WTC11 (cell line): ENCODE results near the gene CPEB1. TPM values are rescaled to one million over a fixed set of nuclear protein-coding genes. Genes with fewer than 3 reads are reported as not detected.

Experiments used
- ATAC-seq: fragments of 200-7000 bp; cut with Tn5 transposase; 2 replicates; pipeline ENCODE4 v1.10.0; 2021; ENCODE audit warnings: mild to moderate bottlenecking, moderate library complexity
- CTCF ChIA-PET: fragments of 300-600 bp; sonication (Branson Sonifier 250); formaldehyde crosslinking; loops from one replicate; lab custom pipeline; 2021; ENCODE audit warnings: antibody characterized with exemption; lab: Charles Lee
- POLR2A ChIA-PET: fragments of 350-600 bp; sonication (Branson Sonifier 250); formaldehyde crosslinking; loops from one replicate; lab custom pipeline; 2021; ENCODE audit warnings: antibody characterized with exemption; lab: Charles Lee
- DNase-seq: peaks from one replicate; pipeline ENCODE4 v3.0.0; 2021; ENCODE audit warnings: low spot score
- H3K27ac Mint-ChIP-seq: 2 replicates; pipeline ENCODE4 v1.8.0; 2021; ENCODE audit warnings: mixed read lengths
- H3K27me3 Mint-ChIP-seq: 2 replicates; pipeline ENCODE4 v1.8.0; 2021; ENCODE audit warnings: low read depth, mild to moderate bottlenecking, moderate library complexity, mixed read lengths
- H3K36me3 Mint-ChIP-seq: 2 replicates; pipeline ENCODE4 v1.8.0; 2021; ENCODE audit warnings: mixed read lengths
- H3K4me1 Mint-ChIP-seq: 2 replicates; pipeline ENCODE4 v1.8.0; 2022; ENCODE audit warnings: mixed read lengths
- H3K4me3 Mint-ChIP-seq: 2 replicates; pipeline ENCODE4 v1.8.0; 2021; ENCODE audit warnings: mild to moderate bottlenecking, moderate library complexity, mixed read lengths
- H3K9me3 Mint-ChIP-seq: 2 replicates; pipeline ENCODE4 v1.8.0; 2021; ENCODE audit warnings: mixed read lengths
- ATF1 ChIP-seq: sonication (generic); formaldehyde crosslinking; IDR thresholded peaks from 2 replicates; pipeline ENCODE4 v1.8.1; 2023; ENCODE audit warnings: mild to moderate bottlenecking, moderate library complexity, missing genetic modification reagents
- CREM ChIP-seq: sonication (generic); formaldehyde crosslinking; IDR thresholded peaks from 2 replicates; pipeline ENCODE4 v1.8.1; 2022; ENCODE audit warnings: mild to moderate bottlenecking, missing genetic modification reagents, moderate library complexity
- CTCF ChIP-seq: fragments of 200-600 bp; IDR thresholded peaks from 2 replicates; pipeline ENCODE4 v1.8.0; 2022; ENCODE audit warnings: antibody characterized with exemption
- ELF4 ChIP-seq: sonication (generic); formaldehyde crosslinking; IDR thresholded peaks from 2 replicates; pipeline ENCODE4 v1.8.1; 2022; ENCODE audit warnings: low read depth, mild to moderate bottlenecking, moderate library complexity, missing genetic modification reagents
- FOXJ3 ChIP-seq: sonication (generic); formaldehyde crosslinking; IDR thresholded peaks from 2 replicates; pipeline ENCODE4 v1.9.0; 2021; ENCODE audit warnings: missing genetic modification reagents, mild to moderate bottlenecking, borderline replicate concordance
- GTF2I ChIP-seq: fragments of 250-450 bp; sonication (Bioruptor Pico); conservative IDR thresholded peaks from 2 replicates; pipeline ENCODE4 v1.4.0; 2021; ENCODE audit warnings: mild to moderate bottlenecking
- JUN ChIP-seq: sonication (generic); formaldehyde crosslinking; IDR thresholded peaks from 2 replicates; pipeline ENCODE4 v1.8.0; 2023; ENCODE audit warnings: mild to moderate bottlenecking, missing genetic modification reagents
- MLX ChIP-seq: sonication (generic); formaldehyde crosslinking; IDR thresholded peaks from 2 replicates; pipeline ENCODE4 v1.8.1; 2023; ENCODE audit warnings: mild to moderate bottlenecking, missing genetic modification reagents, moderate library complexity
- PRRX2 ChIP-seq: fragments of 250-450 bp; sonication (Bioruptor Pico); IDR thresholded peaks from 2 replicates; pipeline ENCODE4 v1.8.0; 2021; ENCODE audit warnings: mild to moderate bottlenecking
- RELA ChIP-seq: sonication (generic); formaldehyde crosslinking; IDR thresholded peaks from 2 replicates; pipeline ENCODE4 v1.8.1; 2022; ENCODE audit warnings: missing genetic modification reagents, mild to moderate bottlenecking, borderline replicate concordance
- SP1 ChIP-seq: sonication (generic); formaldehyde crosslinking; conservative IDR thresholded peaks from 2 replicates; pipeline ENCODE4 v1.8.1; 2022; ENCODE audit warnings: missing genetic modification reagents
- USF2 ChIP-seq: sonication (generic); formaldehyde crosslinking; IDR thresholded peaks from 2 replicates; pipeline ENCODE4 v1.8.1; 2023; ENCODE audit warnings: mild to moderate bottlenecking, missing genetic modification reagents, moderate library complexity
- ZBTB21 ChIP-seq: sonication (generic); formaldehyde crosslinking; IDR thresholded peaks from 2 replicates; pipeline ENCODE4 v1.8.1; 2023; ENCODE audit warnings: mild to moderate bottlenecking, missing genetic modification reagents, borderline replicate concordance
- ZNF121 ChIP-seq: sonication (generic); formaldehyde crosslinking; IDR thresholded peaks from 2 replicates; pipeline ENCODE4 v1.8.0; 2023; ENCODE audit warnings: missing genetic modification reagents
- ZNF425 ChIP-seq: fragments of 250-450 bp; sonication (Bioruptor Pico); conservative IDR thresholded peaks from 2 replicates; pipeline ENCODE4 v1.9.0; 2021; ENCODE audit warnings: mild to moderate bottlenecking
- ZNF671 ChIP-seq: fragments of 250-450 bp; sonication (Bioruptor Pico); IDR thresholded peaks from 2 replicates; pipeline ENCODE4 v1.8.0; 2021; ENCODE audit warnings: mild to moderate bottlenecking
- total RNA-seq: library from RNA; stranded (reverse); gene quantifications from 3 replicates; pipeline ENCODE4 v1.2.3, GENCODE V29; 2021
- TF ChIP-seq, protein P1 (sequence below): fragments of 250-450 bp; sonication (Bioruptor Pico); IDR thresholded peaks from 2 replicates; pipeline ENCODE4 v1.9.0; 2021; ENCODE audit warnings: mild to moderate bottlenecking
- TF ChIP-seq, protein P2 (sequence below): fragments of 250-450 bp; sonication (Bioruptor Pico); IDR thresholded peaks from 2 replicates; pipeline ENCODE4 v1.9.0; 2021; ENCODE audit warnings: moderate library complexity, mild to moderate bottlenecking, inconsistent platforms, borderline replicate concordance
- TF ChIP-seq, protein P3 (sequence below): sonication (generic); formaldehyde crosslinking; IDR thresholded peaks from 2 replicates; pipeline ENCODE4 v1.8.1; 2022; ENCODE audit warnings: low read depth, mild to moderate bottlenecking, moderate library complexity, missing genetic modification reagents, borderline replicate concordance
- TF ChIP-seq, protein P4 (sequence below): sonication (generic); formaldehyde crosslinking; IDR thresholded peaks from 2 replicates; pipeline ENCODE4 v1.8.0; 2022; ENCODE audit warnings: mild to moderate bottlenecking, missing genetic modification reagents
- TF ChIP-seq, protein P5 (sequence below): sonication (generic); formaldehyde crosslinking; IDR thresholded peaks from 2 replicates; pipeline ENCODE4 v1.8.0; 2022; ENCODE audit warnings: mild to moderate bottlenecking, missing genetic modification reagents

The CPEB1 gene
- total RNA-seq, 1 experiment from 2014 or later: 2.5 TPM

DNA sequence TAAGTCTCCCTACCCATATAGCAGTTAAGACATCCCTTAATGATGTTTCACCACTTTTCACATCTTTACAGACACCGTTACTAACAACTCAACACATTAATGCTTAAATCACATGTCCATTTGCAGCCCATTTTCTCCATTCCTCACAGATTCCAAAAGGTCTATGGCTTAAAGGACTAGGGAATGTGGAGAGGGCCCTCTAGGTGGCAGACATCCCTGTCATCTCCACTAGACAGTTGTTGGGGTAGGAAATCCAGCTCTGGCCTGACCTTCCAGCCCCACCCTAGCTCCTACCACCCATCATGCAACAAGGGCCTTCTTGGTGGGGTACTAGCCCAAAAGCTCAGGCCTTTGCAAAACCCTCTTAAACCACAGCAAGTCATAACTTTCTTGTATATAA is 25.2 kb downstream of the CPEB1 start:
- DNase-seq (no peak), ATAC-seq (peak; percentile 88)
- CTCF ChIA-PET: interaction anchor here (0.6 to 2.3 kb wide), 18 partner anchors 10 to 227 kb away, joined by 3 to 12 read pairs (median 4); partner anchors contain the start of genes CPEB1 and RPS17
- H3K9me3 Mint-ChIP-seq: no peaks in the 10 kb centered on the region
- H3K27me3 Mint-ChIP-seq: no peaks in the 10 kb centered on the region
- no peak overlapping the region for H3K27ac Mint-ChIP-seq
- no peak for TF ChIP-seq ZBTB21 (CRISPR knock-in tag)
- TF ChIP-seq, protein P1, sequence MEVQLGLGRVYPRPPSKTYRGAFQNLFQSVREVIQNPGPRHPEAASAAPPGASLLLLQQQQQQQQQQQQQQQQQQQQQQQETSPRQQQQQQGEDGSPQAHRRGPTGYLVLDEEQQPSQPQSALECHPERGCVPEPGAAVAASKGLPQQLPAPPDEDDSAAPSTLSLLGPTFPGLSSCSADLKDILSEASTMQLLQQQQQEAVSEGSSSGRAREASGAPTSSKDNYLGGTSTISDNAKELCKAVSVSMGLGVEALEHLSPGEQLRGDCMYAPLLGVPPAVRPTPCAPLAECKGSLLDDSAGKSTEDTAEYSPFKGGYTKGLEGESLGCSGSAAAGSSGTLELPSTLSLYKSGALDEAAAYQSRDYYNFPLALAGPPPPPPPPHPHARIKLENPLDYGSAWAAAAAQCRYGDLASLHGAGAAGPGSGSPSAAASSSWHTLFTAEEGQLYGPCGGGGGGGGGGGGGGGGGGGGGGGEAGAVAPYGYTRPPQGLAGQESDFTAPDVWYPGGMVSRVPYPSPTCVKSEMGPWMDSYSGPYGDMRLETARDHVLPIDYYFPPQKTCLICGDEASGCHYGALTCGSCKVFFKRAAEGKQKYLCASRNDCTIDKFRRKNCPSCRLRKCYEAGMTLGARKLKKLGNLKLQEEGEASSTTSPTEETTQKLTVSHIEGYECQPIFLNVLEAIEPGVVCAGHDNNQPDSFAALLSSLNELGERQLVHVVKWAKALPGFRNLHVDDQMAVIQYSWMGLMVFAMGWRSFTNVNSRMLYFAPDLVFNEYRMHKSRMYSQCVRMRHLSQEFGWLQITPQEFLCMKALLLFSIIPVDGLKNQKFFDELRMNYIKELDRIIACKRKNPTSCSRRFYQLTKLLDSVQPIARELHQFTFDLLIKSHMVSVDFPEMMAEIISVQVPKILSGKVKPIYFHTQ: no peak
- TF ChIP-seq, all 79 proteins: peak for 0
- POLR2A ChIA-PET: interaction anchor here (0.8 kb wide), 1 partner anchor 82 kb away, joined by 3 read pairs; the partner anchor contains the start of gene RPS17
- Mint-ChIP-seq H3K4me3 (no peak overlapping the region), H3K36me3 (no peaks in the 10 kb centered on the region), H3K4me1 (no peaks in the 10 kb centered on the region)

GRCh38 chr15:82613747-82614146 is 33.4 kb downstream of the CPEB1 start:
- H3K4me3 Mint-ChIP-seq: no peak overlapping the region
- ChIA-PET CTCF (interaction anchor here (1.2 kb wide), 1 partner anchor 83 kb away, joined by 3 read pairs; no protein-coding TSS in a partner anchor), POLR2A (no interaction called here)
- DNase-seq (no peak), ATAC-seq (no peak)
- no peaks in the 10 kb centered on the region for H3K9me3 Mint-ChIP-seq
- TF ChIP-seq ZNF121 (CRISPR knock-in tag): no peak
- no peak for TF ChIP-seq RELA (CRISPR knock-in tag)
- TF ChIP-seq JUN (CRISPR knock-in tag): no peak
- no peak for TF ChIP-seq ATF1 (CRISPR knock-in tag)
- no peak for TF ChIP-seq FOXJ3 (CRISPR knock-in tag)
- TF ChIP-seq, protein P2, sequence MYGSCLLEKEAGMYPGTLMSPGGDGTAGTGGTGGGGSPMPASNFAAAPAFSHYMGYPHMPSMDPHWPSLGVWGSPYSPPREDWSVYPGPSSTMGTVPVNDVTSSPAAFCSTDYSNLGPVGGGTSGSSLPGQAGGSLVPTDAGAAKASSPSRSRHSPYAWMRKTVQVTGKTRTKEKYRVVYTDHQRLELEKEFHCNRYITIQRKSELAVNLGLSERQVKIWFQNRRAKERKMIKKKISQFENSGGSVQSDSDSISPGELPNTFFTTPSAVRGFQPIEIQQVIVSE (CRISPR knock-in tag): no peak
- TF ChIP-seq MLX (CRISPR knock-in tag): no peak
- no peak for TF ChIP-seq USF2 (CRISPR knock-in tag)
- no peak for TF ChIP-seq PRRX2 (CRISPR knock-in tag)
- TF ChIP-seq GTF2I (CRISPR knock-in tag): no peak
- TF ChIP-seq ZNF425 (CRISPR knock-in tag): no peak
- TF ChIP-seq ZBTB21 (CRISPR knock-in tag): no peak
- no peak for TF ChIP-seq CTCF
- TF ChIP-seq, protein P3, sequence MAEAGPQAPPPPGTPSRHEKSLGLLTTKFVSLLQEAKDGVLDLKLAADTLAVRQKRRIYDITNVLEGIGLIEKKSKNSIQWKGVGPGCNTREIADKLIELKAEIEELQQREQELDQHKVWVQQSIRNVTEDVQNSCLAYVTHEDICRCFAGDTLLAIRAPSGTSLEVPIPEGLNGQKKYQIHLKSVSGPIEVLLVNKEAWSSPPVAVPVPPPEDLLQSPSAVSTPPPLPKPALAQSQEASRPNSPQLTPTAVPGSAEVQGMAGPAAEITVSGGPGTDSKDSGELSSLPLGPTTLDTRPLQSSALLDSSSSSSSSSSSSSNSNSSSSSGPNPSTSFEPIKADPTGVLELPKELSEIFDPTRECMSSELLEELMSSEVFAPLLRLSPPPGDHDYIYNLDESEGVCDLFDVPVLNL (CRISPR knock-in tag): no peak
- no peak for TF ChIP-seq ZNF671 (CRISPR knock-in tag)
- no peak for TF ChIP-seq CREM (CRISPR knock-in tag)
- TF ChIP-seq ELF4: no peak
- TF ChIP-seq, protein P4, sequence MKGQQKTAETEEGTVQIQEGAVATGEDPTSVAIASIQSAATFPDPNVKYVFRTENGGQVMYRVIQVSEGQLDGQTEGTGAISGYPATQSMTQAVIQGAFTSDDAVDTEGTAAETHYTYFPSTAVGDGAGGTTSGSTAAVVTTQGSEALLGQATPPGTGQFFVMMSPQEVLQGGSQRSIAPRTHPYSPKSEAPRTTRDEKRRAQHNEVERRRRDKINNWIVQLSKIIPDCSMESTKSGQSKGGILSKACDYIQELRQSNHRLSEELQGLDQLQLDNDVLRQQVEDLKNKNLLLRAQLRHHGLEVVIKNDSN (CRISPR knock-in tag): no peak
- TF ChIP-seq SP1 (CRISPR knock-in tag): no peak
- TF ChIP-seq, protein P5, sequence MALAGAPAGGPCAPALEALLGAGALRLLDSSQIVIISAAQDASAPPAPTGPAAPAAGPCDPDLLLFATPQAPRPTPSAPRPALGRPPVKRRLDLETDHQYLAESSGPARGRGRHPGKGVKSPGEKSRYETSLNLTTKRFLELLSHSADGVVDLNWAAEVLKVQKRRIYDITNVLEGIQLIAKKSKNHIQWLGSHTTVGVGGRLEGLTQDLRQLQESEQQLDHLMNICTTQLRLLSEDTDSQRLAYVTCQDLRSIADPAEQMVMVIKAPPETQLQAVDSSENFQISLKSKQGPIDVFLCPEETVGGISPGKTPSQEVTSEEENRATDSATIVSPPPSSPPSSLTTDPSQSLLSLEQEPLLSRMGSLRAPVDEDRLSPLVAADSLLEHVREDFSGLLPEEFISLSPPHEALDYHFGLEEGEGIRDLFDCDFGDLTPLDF (CRISPR knock-in tag): no peak
- H3K4me1 Mint-ChIP-seq: no peaks in the 10 kb centered on the region
- H3K27ac Mint-ChIP-seq: no peak overlapping the region
- H3K27me3 Mint-ChIP-seq: no peaks in the 10 kb centered on the region
- no peaks in the 10 kb centered on the region for H3K36me3 Mint-ChIP-seq
